K562 (cell line): ENCODE data around the gene PHPT1. TPM values are rescaled to one million over a fixed set of nuclear protein-coding genes. Genes with fewer than 3 reads are reported as not detected.

ENCODE experiments used
- ATAC-seq: fragments of 200-7000 bp; cut with Tn5 transposase; 3 replicates; pipeline ENCODE4 v1.9.1; 2020; ENCODE audit warnings: moderate library complexity
- BruUV-seq: library from RNA; stranded (reverse); fragments of 400-500 nt; replicated peaks from 2 replicates; lab custom pipeline; 2021; lab: Mats Ljungman, UMichigan
- CTCF ChIA-PET: fragments of 300-600 bp; formaldehyde crosslinking; extraction: SDS; loops from one replicate; lab custom pipeline; 2021; ENCODE audit warnings: low intra/inter-chr PET ratio; lab: Yijun Ruan, JAX
- POLR2A ChIA-PET: fragments of 300-600, 350-650 bp; sonication (Branson Sonifier 250); formaldehyde crosslinking; extraction: SDS; loops from one replicate; lab custom pipeline; 2021; ENCODE audit warnings: antibody characterized with exemption, inconsistent platforms; lab: Yijun Ruan, JAX
- DNase-seq, 4 experiments: peaks; one replicate each; pipeline versions ENCODE4 v3.0.0 to v3.0.0-alpha.2; 2011 to 2018; ENCODE audit warnings: low spot score in 3 of 4, mixed read lengths in 3 of 4; ENCODE audit errors: extremely low read depth in 1 of 4
- FAIRE-seq: peaks from 2 replicates; lab custom pipeline; 2011; peaks lifted over from hg19 to GRCh38; lab: Jason Lieb, UNC
- H2AFZ ChIP-seq: 2 replicates; pipeline ENCODE4 v1.6.0; 2011; ENCODE audit warnings: low read depth, low read length, control low read depth, inconsistent platforms
- H3K27ac ChIP-seq: fragments of 200-600 bp; 3 replicates; pipeline ENCODE4 v1.8.0; 2011; ENCODE audit warnings: low read depth, mild to moderate bottlenecking, control low read depth, inconsistent platforms, low read length, moderate library complexity, mixed read lengths; ENCODE audit errors: extremely low read depth
- H3K27me3 ChIP-seq, 2 experiments: fragments of 300-600 bp in 1 of 2; 2 replicates in 1 of 2; 3 replicates in 1 of 2; pipeline versions ENCODE4 v1.6.0 to v1.8.0; 2011; ENCODE audit warnings: inconsistent platforms in 2 of 2, low read length in 2 of 2, mild to moderate bottlenecking in 1 of 2, mixed read lengths in 1 of 2, moderate library complexity in 1 of 2; ENCODE audit not compliant: control insufficient read depth in 2 of 2, insufficient read depth in 2 of 2
- H3K36me3 ChIP-seq: fragments of 300-600 bp; 3 replicates; pipeline ENCODE4 v1.8.0; 2011; ENCODE audit warnings: mild to moderate bottlenecking, low read length, inconsistent platforms; ENCODE audit not compliant: control insufficient read depth, insufficient read depth
- H3K4me1 ChIP-seq, 2 experiments: fragments of 200-600 bp in 1 of 2; replicated peaks in 1 of 2; 2 replicates in 1 of 2; 3 replicates in 1 of 2; pipeline versions ENCODE4 v1.5.1 to v1.8.0; 2011; ENCODE audit warnings: inconsistent platforms in 2 of 2, low read length in 2 of 2, mild to moderate bottlenecking in 1 of 2, mixed read lengths in 1 of 2, moderate library complexity in 1 of 2; ENCODE audit not compliant: control insufficient read depth in 2 of 2, insufficient read depth in 2 of 2
- H3K4me2 ChIP-seq: 2 replicates; pipeline ENCODE4 v1.6.1; 2011; ENCODE audit warnings: low read length, control low read depth, inconsistent platforms, mixed read lengths; ENCODE audit not compliant: insufficient read depth
- H3K4me3 ChIP-seq: fragments of 200-600 bp; sonication (generic), shearing (Covaris generic); 2 replicates; pipeline ENCODE4 v1.5.1; 2016; ENCODE audit warnings: control low read depth, inconsistent platforms
- H3K79me2 ChIP-seq: fragments of 200-600 bp; 3 replicates; pipeline ENCODE4 v1.8.0; 2011; ENCODE audit warnings: low read length, inconsistent platforms; ENCODE audit not compliant: control insufficient read depth, insufficient read depth
- H3K9ac ChIP-seq, 2 experiments: 2 replicates each; pipeline versions ENCODE4 v1.6.0 to v1.6.1; 2011; ENCODE audit warnings: low read depth in 2 of 2, low read length in 2 of 2, control low read depth in 1 of 2, inconsistent platforms in 1 of 2, mild to moderate bottlenecking in 1 of 2, mixed read lengths in 1 of 2; ENCODE audit not compliant: insufficient read depth in 1 of 2
- H3K9me1 ChIP-seq: one replicate; pipeline ENCODE4 v1.6.0; 2011; ENCODE audit warnings: inconsistent platforms, mild to moderate bottlenecking, low read length, moderate library complexity; ENCODE audit not compliant: control insufficient read depth, insufficient read depth
- H3K9me3 ChIP-seq: replicated peaks from 2 replicates; pipeline ENCODE4 v1.5.1; 2011; ENCODE audit warnings: low read depth, low read length, inconsistent platforms; ENCODE audit not compliant: control insufficient read depth, insufficient read depth
- H4K20me1 ChIP-seq: replicated peaks from 2 replicates; pipeline ENCODE4 v1.6.1; 2011; ENCODE audit warnings: low read length, inconsistent platforms, mixed read lengths; ENCODE audit not compliant: control insufficient read depth, insufficient read depth
- EZH2 ChIP-seq: IDR thresholded peaks from 2 replicates; pipeline ENCODE4 v1.6.1; 2012; ENCODE audit warnings: low read depth, mild to moderate bottlenecking, inconsistent platforms, low read length, borderline replicate concordance
- HMG20B ChIP-seq: fragments of 250-450 bp; sonication (Bioruptor Pico); IDR thresholded peaks from 2 replicates; pipeline ENCODE4 v1.5.0; 2021; ENCODE audit warnings: mild to moderate bottlenecking
- IRF1 ChIP-seq: sonication (generic); formaldehyde crosslinking; IDR thresholded peaks from 2 replicates; pipeline ENCODE4 v1.8.0; 2022; ENCODE audit warnings: missing genetic modification reagents, mild to moderate bottlenecking, borderline replicate concordance
- POLR2AphosphoS5 ChIP-seq: IDR thresholded peaks from 2 replicates; pipeline ENCODE4 v1.6.1; 2011; ENCODE audit warnings: mild to moderate bottlenecking, low read depth, low read length, moderate library complexity; ENCODE audit not compliant: control insufficient read depth, insufficient read depth
- PRPF4 ChIP-seq: fragments of 200-400 bp; formaldehyde crosslinking; IDR thresholded peaks from one replicate; pipeline ENCODE4 v1.6.1; 2017; ENCODE audit warnings: low read length, low read depth, mild to moderate bottlenecking; ENCODE audit not compliant: insufficient read depth, poor library complexity, severe bottlenecking
- SRSF3 ChIP-seq: fragments of 200-400 bp; formaldehyde crosslinking; IDR thresholded peaks from 2 replicates; pipeline ENCODE4 v1.6.1; 2016; ENCODE audit warnings: mild to moderate bottlenecking, low read length, moderate library complexity; ENCODE audit not compliant: insufficient read depth
- VEZF1 ChIP-seq: fragments of 200-800 bp; sonication (Bioruptor generic); IDR thresholded peaks from 2 replicates; pipeline ENCODE4 v1.6.1; 2017; ENCODE audit warnings: missing genetic modification characterization, missing compliant biosample characterization
- ZBTB33 ChIP-seq: sonication (generic); formaldehyde crosslinking; IDR thresholded peaks from 2 replicates; pipeline ENCODE4 v1.8.1; 2023; ENCODE audit warnings: mild to moderate bottlenecking, missing genetic modification reagents
- WGBS: fragments of 100-300 bp; shearing (Covaris generic); methylation state at CpG from one replicate; pipeline ENCODE4 v1.1.6; 2016; ENCODE audit warnings: low coverage, mixed read lengths; ENCODE audit not compliant: insufficient coverage; ENCODE audit errors: missing lambda C conversion rate; 5-methylcytosine and 5-hydroxymethylcytosine counted together
- in situ Hi-C: fragments of 300-500 bp; cut with MboI; formaldehyde crosslinking; loops from 4 replicates; pipeline ENCODE4 v1.15.0; 2018; ENCODE audit warnings: inconsistent platforms, mixed read lengths
- intact Hi-C: fragments of 100-400 bp; cut with micrococcal nuclease; formaldehyde crosslinking; loops from 2 replicates; pipeline ENCODE4 v1.14.2; 2022
- polyA plus RNA-seq, 8 experiments: library from polyadenylated mRNA; depleted of rRNA in 4 of 8; stranded (reverse) in 5 of 8; unstranded in 3 of 8; fragments of >200 nt; fragmentation: Nextera tagmentation in 2 of 8; fragmentation: Illumina TruSeq in 1 of 8; extraction: Ambion mirVana in 2 of 8; extraction: Trizol in 1 of 8; gene quantifications; 2 replicates each; pipeline versions ENCODE4 v1.2.1 to v1.2.3, GENCODE V29; 2011 to 2014; ENCODE audit warnings: inconsistent platforms in 1 of 8, missing spikeins in 1 of 8
- total RNA-seq, 7 experiments: library from RNA; depleted of rRNA in 6 of 7; stranded (reverse); fragments of >200 nt in 6 of 7; fragmentation: Illumina TruSeq in 2 of 7; extraction: Trizol in 2 of 7; gene quantifications; 2 replicates each; pipeline versions ENCODE4 v1.2.1 to v1.2.3, GENCODE V29; 2011 to 2021; ENCODE audit warnings: low replicate concordance in 1 of 7
- TF ChIP-seq, protein P1 (sequence below): sonication (generic); formaldehyde crosslinking; IDR thresholded peaks from 2 replicates; pipeline ENCODE4 v1.8.0; 2022; ENCODE audit warnings: mild to moderate bottlenecking, missing genetic modification reagents

The PHPT1 gene
- total and polyA plus RNA-seq, 9 of the 15 experiments (the other 6 are each of a cell fraction or from before 2014, with no cell fraction given), result 20.9 to 166 (median 129) TPM

GRCh38 chr9:136861874-136862457, 12.8 kb downstream of the PHPT1 start:
- TF ChIP-seq, protein P1, sequence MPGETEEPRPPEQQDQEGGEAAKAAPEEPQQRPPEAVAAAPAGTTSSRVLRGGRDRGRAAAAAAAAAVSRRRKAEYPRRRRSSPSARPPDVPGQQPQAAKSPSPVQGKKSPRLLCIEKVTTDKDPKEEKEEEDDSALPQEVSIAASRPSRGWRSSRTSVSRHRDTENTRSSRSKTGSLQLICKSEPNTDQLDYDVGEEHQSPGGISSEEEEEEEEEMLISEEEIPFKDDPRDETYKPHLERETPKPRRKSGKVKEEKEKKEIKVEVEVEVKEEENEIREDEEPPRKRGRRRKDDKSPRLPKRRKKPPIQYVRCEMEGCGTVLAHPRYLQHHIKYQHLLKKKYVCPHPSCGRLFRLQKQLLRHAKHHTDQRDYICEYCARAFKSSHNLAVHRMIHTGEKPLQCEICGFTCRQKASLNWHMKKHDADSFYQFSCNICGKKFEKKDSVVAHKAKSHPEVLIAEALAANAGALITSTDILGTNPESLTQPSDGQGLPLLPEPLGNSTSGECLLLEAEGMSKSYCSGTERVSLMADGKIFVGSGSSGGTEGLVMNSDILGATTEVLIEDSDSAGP (CRISPR knock-in tag), result no peak
- TF ChIP-seq HMG20B (CRISPR knock-in tag), result no peak
- TF ChIP-seq VEZF1, result no peak
- TF ChIP-seq SRSF3, result no peak
- 0 out of 2 replicates have a peak, but pooled peaks have one; percentile 13 for TF ChIP-seq POLR2AphosphoS5
- TF ChIP-seq ZBTB33, result 0 out of 2 replicates have a peak, but pooled peaks have one; percentile 0
- no peak for TF ChIP-seq PRPF4
- no peak for TF ChIP-seq IRF1 (CRISPR knock-in tag)
- no peak for TF ChIP-seq EZH2
- POLR2A ChIA-PET, result interaction anchor here (0.7 to 2.5 kb wide), 3 partner anchors 10 to 20 kb away, joined by 3 to 15 read pairs (median 8); partner anchors contain the start of gene MAMDC4
- Histone ChIP-seq H3K4me2 (no peak overlapping the region), H3K27me3 (no peaks in the 10 kb centered on the region), H2AFZ (no peak overlapping the region), H3K36me3 (peaks cover 54% of the 10 kb centered on the region; the same call in 2 of the 3 replicates), H3K4me3 (no peak overlapping the region), H3K9me1 (peaks cover 4% of the 10 kb centered on the region), H3K27ac (no peak overlapping the region), H3K79me2 (peaks cover 33% of the 10 kb centered on the region), H3K9ac (no peak overlapping the region), H3K9me3 (no peaks in the 10 kb centered on the region), H4K20me1 (peaks cover 14% of the 10 kb centered on the region; the same call in 1 of the 2 replicates), H3K4me1 (peaks cover 5 to 56% of the 10 kb centered on the region in 2 experiments; a peak in 3 of 5 replicates)
- no peak for DNase-seq
- CTCF ChIA-PET, result no interaction called here
- no TSS peak for BruUV-seq
- in situ Hi-C loops (no loop called here), intact Hi-C loops (no loop called here)
- WGBS, result 89% methylated on average over 18 of the region's 26 CpGs
- no peak for ATAC-seq
- no peak for FAIRE-seq
